GM18858 (cell line): ENCODE results near the gene ADAM15.

Source experiments
- ATAC-seq: cut with Tn5 transposase; IDR thresholded peaks from one replicate; pipeline ENCODE4 v1.9.1; 2021; ENCODE audit not compliant: unreplicated experiment

Gene ADAM15

GRCh38 chr1:155110381-155110780 lies 59.3 kb downstream of the ADAM15 start:
- ATAC-seq: no peak

- ATAC-seq: no peak
Observed at GRCh38 chr1:155110826-155111225, 59.7 kb downstream of the ADAM15 start.
